ENCODE data around the gene GNB1L.

DNA sequence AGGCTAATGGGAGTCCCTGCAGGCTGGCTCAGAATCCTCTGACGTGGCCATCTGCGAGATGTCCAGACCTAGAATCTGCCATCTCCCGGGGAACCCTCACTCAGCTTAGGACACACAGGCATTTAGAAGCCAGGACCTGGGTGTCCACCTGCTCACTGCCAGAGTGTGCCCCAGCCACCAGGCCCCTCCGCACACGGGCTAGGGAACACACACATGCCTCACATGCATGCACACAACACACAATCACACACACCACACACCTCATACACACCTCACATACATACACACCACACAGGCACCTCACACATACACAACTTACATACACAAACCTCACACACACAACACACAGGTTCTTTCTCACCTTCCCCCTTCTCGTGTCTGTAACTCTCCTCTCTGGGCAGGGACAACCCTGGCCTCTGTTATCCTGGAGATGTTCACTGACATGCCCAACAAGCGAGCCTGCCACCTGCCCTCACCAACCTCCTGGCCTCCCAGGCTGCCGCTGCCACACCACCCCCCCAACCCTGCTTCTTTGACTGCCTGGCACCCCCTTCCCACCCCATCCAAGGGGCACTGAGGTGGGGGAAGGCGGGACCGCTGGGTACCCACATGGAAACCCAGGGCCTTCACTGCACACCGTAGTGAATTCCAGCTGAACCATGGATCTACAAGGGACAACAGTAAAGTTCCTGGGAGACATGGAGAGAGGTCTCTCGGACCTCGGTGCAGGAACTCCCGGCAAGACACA, 38.1 kb downstream of the GNB1L start:
- TF ChIP-seq TCF3 (IDR thresholded peaks at IDR 0.05; ENCODE audit: borderline replicate concordance, insufficient read depth, low read depth, low read length) (no peak), CTCF (IDR thresholded peaks at IDR 0.05 in 2 of 3, conservative IDR thresholded peaks at IDR 0.05 in 1 of 3; ENCODE audit: control insufficient read depth in 2 of 3, extremely low read depth in 1 of 3, insufficient read depth in 1 of 3, low read depth in 3 of 3, low read length in 3 of 3) (no peak), RAD21 (IDR thresholded peaks at IDR 0.05; ENCODE audit: insufficient read depth, low read depth, low read length) (no peak), EGR1 (IDR thresholded peaks at IDR 0.05; ENCODE audit: borderline replicate concordance in 1 of 2, low read depth in 2 of 2, low read length in 2 of 2) (no peak), SMAD1 (IDR thresholded peaks at IDR 0.05; ENCODE audit: low read depth, partially characterized antibody) (no peak), POLR2A (IDR thresholded peaks at IDR 0.05; ENCODE audit: low read depth, low read length) (no peak), MEF2A (IDR thresholded peaks at IDR 0.05; ENCODE audit: insufficient read depth, low read depth, low read length) (no peak)
- TF ChIP-seq, protein P1, sequence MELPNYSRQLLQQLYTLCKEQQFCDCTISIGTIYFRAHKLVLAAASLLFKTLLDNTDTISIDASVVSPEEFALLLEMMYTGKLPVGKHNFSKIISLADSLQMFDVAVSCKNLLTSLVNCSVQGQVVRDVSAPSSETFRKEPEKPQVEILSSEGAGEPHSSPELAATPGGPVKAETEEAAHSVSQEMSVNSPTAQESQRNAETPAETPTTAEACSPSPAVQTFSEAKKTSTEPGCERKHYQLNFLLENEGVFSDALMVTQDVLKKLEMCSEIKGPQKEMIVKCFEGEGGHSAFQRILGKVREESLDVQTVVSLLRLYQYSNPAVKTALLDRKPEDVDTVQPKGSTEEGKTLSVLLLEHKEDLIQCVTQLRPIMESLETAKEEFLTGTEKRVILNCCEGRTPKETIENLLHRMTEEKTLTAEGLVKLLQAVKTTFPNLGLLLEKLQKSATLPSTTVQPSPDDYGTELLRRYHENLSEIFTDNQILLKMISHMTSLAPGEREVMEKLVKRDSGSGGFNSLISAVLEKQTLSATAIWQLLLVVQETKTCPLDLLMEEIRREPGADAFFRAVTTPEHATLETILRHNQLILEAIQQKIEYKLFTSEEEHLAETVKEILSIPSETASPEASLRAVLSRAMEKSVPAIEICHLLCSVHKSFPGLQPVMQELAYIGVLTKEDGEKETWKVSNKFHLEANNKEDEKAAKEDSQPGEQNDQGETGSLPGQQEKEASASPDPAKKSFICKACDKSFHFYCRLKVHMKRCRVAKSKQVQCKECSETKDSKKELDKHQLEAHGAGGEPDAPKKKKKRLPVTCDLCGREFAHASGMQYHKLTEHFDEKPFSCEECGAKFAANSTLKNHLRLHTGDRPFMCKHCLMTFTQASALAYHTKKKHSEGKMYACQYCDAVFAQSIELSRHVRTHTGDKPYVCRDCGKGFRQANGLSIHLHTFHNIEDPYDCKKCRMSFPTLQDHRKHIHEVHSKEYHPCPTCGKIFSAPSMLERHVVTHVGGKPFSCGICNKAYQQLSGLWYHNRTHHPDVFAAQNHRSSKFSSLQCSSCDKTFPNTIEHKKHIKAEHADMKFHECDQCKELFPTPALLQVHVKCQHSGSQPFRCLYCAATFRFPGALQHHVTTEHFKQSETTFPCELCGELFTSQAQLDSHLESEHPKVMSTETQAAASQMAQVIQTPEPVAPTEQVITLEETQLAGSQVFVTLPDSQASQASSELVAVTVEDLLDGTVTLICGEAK (IDR thresholded peaks at IDR 0.05; ENCODE audit: borderline replicate concordance) = no peak
- TF ChIP-seq, protein P2, sequence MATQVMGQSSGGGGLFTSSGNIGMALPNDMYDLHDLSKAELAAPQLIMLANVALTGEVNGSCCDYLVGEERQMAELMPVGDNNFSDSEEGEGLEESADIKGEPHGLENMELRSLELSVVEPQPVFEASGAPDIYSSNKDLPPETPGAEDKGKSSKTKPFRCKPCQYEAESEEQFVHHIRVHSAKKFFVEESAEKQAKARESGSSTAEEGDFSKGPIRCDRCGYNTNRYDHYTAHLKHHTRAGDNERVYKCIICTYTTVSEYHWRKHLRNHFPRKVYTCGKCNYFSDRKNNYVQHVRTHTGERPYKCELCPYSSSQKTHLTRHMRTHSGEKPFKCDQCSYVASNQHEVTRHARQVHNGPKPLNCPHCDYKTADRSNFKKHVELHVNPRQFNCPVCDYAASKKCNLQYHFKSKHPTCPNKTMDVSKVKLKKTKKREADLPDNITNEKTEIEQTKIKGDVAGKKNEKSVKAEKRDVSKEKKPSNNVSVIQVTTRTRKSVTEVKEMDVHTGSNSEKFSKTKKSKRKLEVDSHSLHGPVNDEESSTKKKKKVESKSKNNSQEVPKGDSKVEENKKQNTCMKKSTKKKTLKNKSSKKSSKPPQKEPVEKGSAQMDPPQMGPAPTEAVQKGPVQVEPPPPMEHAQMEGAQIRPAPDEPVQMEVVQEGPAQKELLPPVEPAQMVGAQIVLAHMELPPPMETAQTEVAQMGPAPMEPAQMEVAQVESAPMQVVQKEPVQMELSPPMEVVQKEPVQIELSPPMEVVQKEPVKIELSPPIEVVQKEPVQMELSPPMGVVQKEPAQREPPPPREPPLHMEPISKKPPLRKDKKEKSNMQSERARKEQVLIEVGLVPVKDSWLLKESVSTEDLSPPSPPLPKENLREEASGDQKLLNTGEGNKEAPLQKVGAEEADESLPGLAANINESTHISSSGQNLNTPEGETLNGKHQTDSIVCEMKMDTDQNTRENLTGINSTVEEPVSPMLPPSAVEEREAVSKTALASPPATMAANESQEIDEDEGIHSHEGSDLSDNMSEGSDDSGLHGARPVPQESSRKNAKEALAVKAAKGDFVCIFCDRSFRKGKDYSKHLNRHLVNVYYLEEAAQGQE (IDR thresholded peaks at IDR 0.05; ENCODE audit: low read depth, low read length) = no peak
- TF ChIP-seq, protein P3, sequence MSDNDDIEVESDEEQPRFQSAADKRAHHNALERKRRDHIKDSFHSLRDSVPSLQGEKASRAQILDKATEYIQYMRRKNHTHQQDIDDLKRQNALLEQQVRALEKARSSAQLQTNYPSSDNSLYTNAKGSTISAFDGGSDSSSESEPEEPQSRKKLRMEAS (IDR thresholded peaks at IDR 0.05; ENCODE audit: low read depth, low read length) = no peak
- TF ChIP-seq, protein P4, sequence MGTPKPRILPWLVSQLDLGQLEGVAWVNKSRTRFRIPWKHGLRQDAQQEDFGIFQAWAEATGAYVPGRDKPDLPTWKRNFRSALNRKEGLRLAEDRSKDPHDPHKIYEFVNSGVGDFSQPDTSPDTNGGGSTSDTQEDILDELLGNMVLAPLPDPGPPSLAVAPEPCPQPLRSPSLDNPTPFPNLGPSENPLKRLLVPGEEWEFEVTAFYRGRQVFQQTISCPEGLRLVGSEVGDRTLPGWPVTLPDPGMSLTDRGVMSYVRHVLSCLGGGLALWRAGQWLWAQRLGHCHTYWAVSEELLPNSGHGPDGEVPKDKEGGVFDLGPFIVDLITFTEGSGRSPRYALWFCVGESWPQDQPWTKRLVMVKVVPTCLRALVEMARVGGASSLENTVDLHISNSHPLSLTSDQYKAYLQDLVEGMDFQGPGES (IDR thresholded peaks at IDR 0.05) = no peak

Measured in GM12878 (cell line).